ENCODE measurements around the gene SMIM12. TPM values are rescaled to one million over a fixed set of nuclear protein-coding genes. Genes with fewer than 3 reads are reported as not detected.

SMIM12 gene
- total RNA-seq, 1 donor, result 25.3 TPM

GRCh38 chr1:34896612-34897011 lies 37.1 kb upstream of the SMIM12 start:
- no peak overlapping the region for H3K4me3 ChIP-seq (ENCODE audit: insufficient read depth, low read length)
- H3K36me3 ChIP-seq (ENCODE audit: insufficient read depth, low read length), result no peaks in the 10 kb centered on the region
- no peaks in the 10 kb centered on the region for H3K27me3 ChIP-seq (ENCODE audit: insufficient read depth, low read length)
- no peaks in the 10 kb centered on the region for H4K20me1 ChIP-seq (ENCODE audit: insufficient read depth, low read length)
- H3K27ac ChIP-seq (ENCODE audit: low read depth, low read length), result no peak overlapping the region
- DNase-seq (ENCODE audit: insufficient read length, low spot score, missing footprints), result no peak
- H2AFZ ChIP-seq (ENCODE audit: low read length), result no peak overlapping the region
- TF ChIP-seq CTCF (IDR thresholded peaks at IDR 0.05; ENCODE audit: extremely low read depth, low read depth, low read length), result peak; percentile 36
- no peaks in the 10 kb centered on the region for H3K79me2 ChIP-seq (ENCODE audit: insufficient read depth, low read length)
- no peaks in the 10 kb centered on the region for H3K4me1 ChIP-seq (ENCODE audit: insufficient read depth, low read length)
- no peak overlapping the region for H3K4me2 ChIP-seq (ENCODE audit: insufficient read depth, low read length)
- H3K9me3 ChIP-seq (ENCODE audit: low read depth, low read length), result no peaks in the 10 kb centered on the region

GRCh38 chr1:34889705-34890104 lies 30.2 kb upstream of the SMIM12 start:
- Histone ChIP-seq H3K27ac (ENCODE audit: low read depth, low read length) (no peak overlapping the region), H3K36me3 (ENCODE audit: insufficient read depth, low read length) (no peaks in the 10 kb centered on the region), H4K20me1 (ENCODE audit: insufficient read depth, low read length) (no peaks in the 10 kb centered on the region), H2AFZ (ENCODE audit: low read length) (no peak overlapping the region), H3K4me1 (ENCODE audit: insufficient read depth, low read length) (peaks cover 6% of the 10 kb centered on the region), H3K4me3 (ENCODE audit: insufficient read depth, low read length) (no peak overlapping the region), H3K79me2 (ENCODE audit: insufficient read depth, low read length) (no peaks in the 10 kb centered on the region), H3K9me3 (ENCODE audit: low read depth, low read length) (no peaks in the 10 kb centered on the region), H3K27me3 (ENCODE audit: insufficient read depth, low read length) (peaks cover 13% of the 10 kb centered on the region), H3K4me2 (ENCODE audit: insufficient read depth, low read length) (no peak overlapping the region)
- no peak for TF ChIP-seq CTCF (IDR thresholded peaks at IDR 0.05; ENCODE audit: extremely low read depth, low read depth, low read length)
- DNase-seq (ENCODE audit: insufficient read length, low spot score, missing footprints), result no peak

GRCh38 chr1:34887593-34887992 lies 28.0 kb upstream of the SMIM12 start:
- DNase-seq (ENCODE audit: insufficient read length, low spot score, missing footprints), result no peak
- no peak for TF ChIP-seq CTCF (IDR thresholded peaks at IDR 0.05; ENCODE audit: extremely low read depth, low read depth, low read length)
- Histone ChIP-seq H4K20me1 (ENCODE audit: insufficient read depth, low read length) (no peaks in the 10 kb centered on the region), H3K4me2 (ENCODE audit: insufficient read depth, low read length) (no peak overlapping the region), H3K79me2 (ENCODE audit: insufficient read depth, low read length) (no peaks in the 10 kb centered on the region), H3K9me3 (ENCODE audit: low read depth, low read length) (no peaks in the 10 kb centered on the region), H3K27ac (ENCODE audit: low read depth, low read length) (no peak overlapping the region), H3K4me1 (ENCODE audit: insufficient read depth, low read length) (peaks cover 6% of the 10 kb centered on the region), H2AFZ (ENCODE audit: low read length) (no peak overlapping the region), H3K36me3 (ENCODE audit: insufficient read depth, low read length) (no peaks in the 10 kb centered on the region), H3K27me3 (ENCODE audit: insufficient read depth, low read length) (peaks cover 25% of the 10 kb centered on the region), H3K4me3 (ENCODE audit: insufficient read depth, low read length) (no peak overlapping the region)

- Histone ChIP-seq H3K4me1 (ENCODE audit: insufficient read depth, low read length) (peaks cover 6% of the 10 kb centered on the region), H3K79me2 (ENCODE audit: insufficient read depth, low read length) (no peaks in the 10 kb centered on the region), H3K9me3 (ENCODE audit: low read depth, low read length) (no peaks in the 10 kb centered on the region), H3K36me3 (ENCODE audit: insufficient read depth, low read length) (no peaks in the 10 kb centered on the region), H3K27ac (ENCODE audit: low read depth, low read length) (no peak overlapping the region), H3K27me3 (ENCODE audit: insufficient read depth, low read length) (peaks cover 27% of the 10 kb centered on the region), H3K4me2 (ENCODE audit: insufficient read depth, low read length) (peak overlapping the region; percentile 76), H2AFZ (ENCODE audit: low read length) (peak overlapping the region; percentile 59), H3K4me3 (ENCODE audit: insufficient read depth, low read length) (peak overlapping the region; percentile 59), H4K20me1 (ENCODE audit: insufficient read depth, low read length) (no peaks in the 10 kb centered on the region)
- TF ChIP-seq CTCF (IDR thresholded peaks at IDR 0.05; ENCODE audit: extremely low read depth, low read depth, low read length), result no peak
- DNase-seq (ENCODE audit: insufficient read length, low spot score, missing footprints), result peak; percentile 90
These were observed 26.1 kb upstream of the SMIM12 start for GRCh38 chr1:34885405-34886247.
